ENCODE measurements around the gene TBCD. TPM values are rescaled to one million over a fixed set of nuclear protein-coding genes. Genes with fewer than 3 reads are reported as not detected.

Gene TBCD
- polyA plus RNA-seq, 4 donors = 63.9 to 73.8 (median 69.0) TPM

DNA sequence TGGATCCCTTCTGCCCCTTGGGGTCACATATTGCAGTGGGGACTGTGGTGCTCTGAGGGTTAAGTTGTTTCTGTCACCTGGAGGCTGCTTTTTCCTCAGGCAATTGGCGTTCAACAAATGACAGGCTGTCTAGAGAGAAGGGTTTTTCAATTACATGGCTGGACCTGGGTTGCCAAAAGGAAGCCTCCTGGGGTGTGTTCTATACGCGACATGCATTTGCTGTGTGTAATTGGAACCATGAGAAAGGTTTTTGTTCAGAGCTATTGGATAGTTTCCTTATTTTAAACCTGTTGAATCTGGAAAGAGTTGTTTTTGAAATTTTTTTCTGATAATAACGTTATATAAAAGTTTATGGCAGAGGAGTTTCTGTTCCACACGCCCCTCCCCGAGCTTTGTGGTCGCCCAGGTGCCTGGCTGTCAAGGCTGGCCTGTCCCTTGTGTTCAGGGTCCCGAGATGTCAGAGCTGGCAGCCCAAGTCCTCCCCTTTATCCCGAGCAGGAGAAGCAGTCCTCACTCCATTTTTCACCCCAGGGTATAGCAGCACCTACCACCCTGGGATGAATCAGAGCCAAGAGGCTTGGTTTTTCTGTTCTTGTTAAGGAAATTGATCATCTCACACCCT, 114.0 kb downstream of the TBCD start:
- no peak for DNase-seq (ENCODE audit: low read depth in 4 of 4, low spot score in 3 of 4)

GRCh38 chr17:82866590-82867191, 114.8 kb downstream of the TBCD start:
- no peak for DNase-seq (ENCODE audit: low read depth in 4 of 4, low spot score in 3 of 4)

GRCh38 chr17:82867763-82868325, 116.0 kb downstream of the TBCD start:
- DNase-seq (ENCODE audit: low read depth in 4 of 4, low spot score in 3 of 4) = no peak

DNA sequence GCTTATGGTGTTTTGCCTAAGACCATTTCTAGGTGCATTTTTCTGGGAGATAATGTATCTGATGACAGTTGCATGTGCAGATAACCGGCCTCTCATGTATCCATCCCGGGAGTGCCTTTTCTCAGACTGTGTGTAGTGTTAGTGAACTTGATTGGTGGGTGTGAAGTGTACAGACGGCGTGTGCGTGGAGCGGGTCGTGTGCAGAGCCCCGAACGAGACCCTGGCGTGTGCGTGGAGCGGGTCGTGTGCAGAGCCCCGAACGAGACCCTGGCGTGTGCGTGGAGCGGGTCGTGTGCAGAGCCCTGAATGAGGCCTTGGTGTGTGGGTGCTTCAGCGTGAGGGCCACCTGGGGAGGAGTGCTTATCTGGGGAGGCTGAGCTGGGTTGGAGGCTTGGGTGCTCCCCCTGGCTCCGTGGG, 116.9 kb downstream of the TBCD start:
- no peak for DNase-seq (ENCODE audit: low read depth in 4 of 4, low spot score in 3 of 4)

- DNase-seq (ENCODE audit: low read depth in 4 of 4, low spot score in 3 of 4) = no peak
Measured at GRCh38 chr17:82869536-82869935, 117.7 kb downstream of the TBCD start.

DNA sequence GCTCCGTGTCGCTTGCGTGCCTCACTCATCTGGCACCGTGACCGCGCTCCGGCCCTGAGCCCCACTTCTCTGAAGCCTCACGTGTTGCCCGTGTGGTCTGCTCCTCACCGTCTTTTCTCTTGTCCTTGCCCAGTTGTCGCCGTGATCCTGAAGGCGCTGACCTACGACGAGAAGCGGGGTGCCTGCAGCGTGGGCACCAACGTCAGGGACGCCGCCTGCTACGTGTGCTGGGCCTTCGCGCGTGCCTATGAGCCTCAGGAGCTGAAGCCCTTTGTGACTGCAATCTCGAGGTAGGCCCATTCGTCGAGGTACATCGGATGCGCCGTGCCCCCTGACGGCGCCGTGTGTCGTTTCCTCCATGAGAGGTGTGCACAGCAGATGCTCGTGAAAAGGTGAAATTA, 118.2 kb downstream of the TBCD start:
- no peak for DNase-seq (ENCODE audit: low read depth in 4 of 4, low spot score in 3 of 4)

GRCh38 chr17:82870541-82870940, 118.7 kb downstream of the TBCD start:
- DNase-seq (ENCODE audit: low read depth in 4 of 4, low spot score in 3 of 4) = no peak

- DNase-seq (ENCODE audit: low read depth in 4 of 4, low spot score in 3 of 4) = no peak
Measured at GRCh38 chr17:82871056-82871775, 119.4 kb downstream of the TBCD start.

- no peak for DNase-seq (ENCODE audit: low read depth in 4 of 4, low spot score in 3 of 4)
Measured at GRCh38 chr17:82871776-82872561, 120.1 kb downstream of the TBCD start.

DNA sequence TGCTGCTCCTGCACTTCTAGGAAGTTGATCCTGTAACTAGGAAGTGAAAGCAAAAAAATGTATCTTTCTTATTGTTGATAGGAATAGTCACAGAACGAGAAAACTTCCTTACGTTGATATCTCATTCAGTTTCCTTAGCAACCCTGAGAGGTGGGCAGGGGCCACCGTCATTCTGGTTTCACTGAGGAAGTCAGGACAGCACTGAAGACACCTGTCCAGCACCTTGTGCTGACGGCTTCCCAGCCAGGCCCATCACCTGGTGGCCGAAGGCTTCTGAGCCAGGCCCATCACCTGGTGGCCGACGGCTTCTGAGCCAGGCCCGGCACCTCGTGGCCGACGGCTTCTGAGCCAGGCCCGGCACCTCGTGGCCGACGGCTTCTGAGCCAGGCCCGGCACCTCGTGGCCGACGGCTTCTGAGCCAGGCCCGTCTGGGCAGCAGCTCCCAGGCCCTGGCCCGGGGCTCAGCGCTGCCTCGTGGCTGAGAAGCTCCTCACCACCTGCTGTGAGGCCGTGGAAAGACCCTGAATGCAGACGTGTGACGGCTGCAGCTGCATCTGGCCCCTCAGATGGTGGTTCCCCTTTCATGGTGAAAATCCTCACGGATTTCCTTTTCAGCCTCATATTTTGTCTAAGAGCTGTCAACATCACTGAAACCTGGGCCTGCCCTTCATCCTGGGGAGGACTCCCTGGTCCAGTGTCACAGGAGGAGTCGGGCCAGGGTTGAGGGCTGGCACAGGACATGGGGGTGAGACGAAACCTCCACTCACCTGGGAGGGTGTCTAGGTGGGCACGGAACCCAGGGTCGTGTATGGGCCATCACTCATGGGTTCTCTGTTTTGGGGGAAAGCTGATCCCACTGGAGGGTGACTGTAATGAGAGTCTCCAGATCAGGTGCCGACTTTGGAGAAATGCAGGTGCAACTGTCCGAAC, 121.0 kb downstream of the TBCD start:
- no peak for DNase-seq (ENCODE audit: low read depth in 4 of 4, low spot score in 3 of 4)

DNA sequence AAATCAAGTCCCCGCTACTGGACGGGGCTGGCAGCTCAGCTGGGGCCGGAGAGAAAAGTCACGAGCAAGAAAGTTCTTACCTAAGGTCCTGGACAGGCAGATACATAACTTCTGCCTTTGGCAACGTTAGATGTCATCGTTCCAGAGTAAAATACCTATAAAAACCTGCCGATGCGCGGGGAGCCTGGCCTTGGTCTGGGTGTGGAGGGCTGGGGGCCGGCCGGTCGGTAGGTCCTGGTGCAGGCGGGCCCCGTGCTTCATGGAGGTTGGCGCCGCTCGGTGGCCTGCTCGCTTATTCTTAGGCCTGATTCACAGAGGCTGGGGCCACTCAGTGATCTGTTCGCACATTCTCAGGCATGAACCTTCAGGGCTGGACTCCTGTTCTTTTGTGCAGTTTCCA, 121.7 kb downstream of the TBCD start:
- DNase-seq (ENCODE audit: low read depth in 4 of 4, low spot score in 3 of 4) = no peak

- no peak for DNase-seq (ENCODE audit: low read depth in 4 of 4, low spot score in 3 of 4)
Measured at GRCh38 chr17:82874011-82874835, 122.4 kb downstream of the TBCD start.

DNA sequence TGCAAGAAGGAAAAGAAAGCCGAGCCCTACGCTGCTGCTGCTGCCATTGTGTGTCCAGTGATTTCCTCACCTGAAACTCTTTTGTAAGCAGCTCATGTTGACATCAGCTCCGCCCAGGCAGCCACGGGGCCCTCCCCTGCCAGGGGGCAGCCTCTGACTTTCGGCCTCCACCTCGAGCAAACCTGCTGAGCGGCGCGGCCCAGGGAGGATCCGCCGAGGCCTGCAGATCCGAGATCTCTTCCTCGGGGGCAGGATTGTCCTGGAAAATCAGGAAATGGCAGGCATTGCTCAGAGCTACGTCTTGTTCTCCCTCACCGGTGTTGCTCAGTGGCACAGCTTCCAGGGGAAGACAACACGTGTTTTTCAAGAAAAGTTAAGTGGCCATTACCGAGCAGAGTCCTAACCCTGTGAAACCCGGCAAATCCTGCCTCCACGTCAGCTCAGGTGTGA, 123.6 kb downstream of the TBCD start:
- no peak for DNase-seq (ENCODE audit: low read depth in 4 of 4, low spot score in 3 of 4)

- no peak for DNase-seq (ENCODE audit: low read depth in 4 of 4, low spot score in 3 of 4)
Measured at GRCh38 chr17:82876149-82876548, 124.3 kb downstream of the TBCD start.

- DNase-seq (ENCODE audit: low read depth in 4 of 4, low spot score in 3 of 4) = no peak
Measured at GRCh38 chr17:82876602-82877379, 124.9 kb downstream of the TBCD start.

GRCh38 chr17:82878527-82878926, 126.7 kb downstream of the TBCD start:
- no peak for DNase-seq (ENCODE audit: low read depth in 4 of 4, low spot score in 3 of 4)

DNA sequence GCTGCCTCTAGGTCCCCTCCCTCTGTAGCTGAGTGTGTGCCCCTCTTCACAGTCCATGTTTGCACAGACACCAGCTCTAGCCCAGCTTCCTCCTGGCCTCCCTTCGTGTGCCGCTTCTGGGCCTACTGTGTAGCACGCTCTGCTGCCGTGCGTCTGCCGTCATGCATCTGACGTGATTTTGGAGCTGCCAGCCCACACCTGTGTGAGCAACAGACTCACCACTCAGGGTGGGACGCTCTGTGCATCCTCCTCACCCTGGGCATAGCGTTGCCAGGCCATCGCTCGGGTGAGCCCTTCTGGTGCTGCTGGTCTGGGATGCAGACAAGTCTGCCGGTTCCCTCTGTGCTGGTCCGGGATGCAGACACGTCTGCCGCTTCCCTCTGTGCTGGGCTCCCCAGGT, 127.4 kb downstream of the TBCD start:
- DNase-seq (ENCODE audit: low read depth in 4 of 4, low spot score in 3 of 4) = no peak

Measured in right renal pelvis (tissue), 4 donors.